Loucy (cell line): ENCODE data around the gene KIRREL1.

Experiments used
- EZH2phosphoT487 ChIP-seq: fragments of 200-600 bp; IDR thresholded peaks from 2 replicates; pipeline ENCODE4 v1.6.1; 2018; ENCODE audit warnings: antibody characterized with exemption, mild to moderate bottlenecking, moderate library complexity, borderline replicate concordance
- TF ChIP-seq, protein P1 (sequence below): fragments of 200-600 bp; sonication (generic); conservative IDR thresholded peaks from 2 replicates; pipeline ENCODE4 v1.5.1; 2014; ENCODE audit warnings: mild to moderate bottlenecking, antibody characterized with exemption, low read length

DNA sequence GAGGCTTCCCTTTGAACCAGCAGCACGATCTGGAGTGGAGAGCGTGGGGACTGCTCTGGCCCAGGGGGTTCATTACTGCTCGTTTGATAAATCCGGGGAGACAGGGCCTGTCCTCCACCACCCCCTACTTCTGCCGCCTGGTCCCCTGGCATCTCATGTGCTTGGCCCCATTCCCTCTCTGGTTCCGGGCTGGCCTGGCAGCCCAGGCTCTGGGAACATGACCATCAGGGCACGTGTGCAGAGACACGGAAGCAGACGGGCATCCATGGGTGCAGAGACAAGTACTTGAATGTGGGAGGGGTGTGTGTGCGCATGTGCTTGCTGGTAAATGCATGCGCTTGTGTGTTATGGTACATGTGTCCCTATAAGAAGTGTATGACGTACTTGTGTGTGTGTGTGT is 75.5 kb downstream of the KIRREL1 start:
- TF ChIP-seq, protein P1, sequence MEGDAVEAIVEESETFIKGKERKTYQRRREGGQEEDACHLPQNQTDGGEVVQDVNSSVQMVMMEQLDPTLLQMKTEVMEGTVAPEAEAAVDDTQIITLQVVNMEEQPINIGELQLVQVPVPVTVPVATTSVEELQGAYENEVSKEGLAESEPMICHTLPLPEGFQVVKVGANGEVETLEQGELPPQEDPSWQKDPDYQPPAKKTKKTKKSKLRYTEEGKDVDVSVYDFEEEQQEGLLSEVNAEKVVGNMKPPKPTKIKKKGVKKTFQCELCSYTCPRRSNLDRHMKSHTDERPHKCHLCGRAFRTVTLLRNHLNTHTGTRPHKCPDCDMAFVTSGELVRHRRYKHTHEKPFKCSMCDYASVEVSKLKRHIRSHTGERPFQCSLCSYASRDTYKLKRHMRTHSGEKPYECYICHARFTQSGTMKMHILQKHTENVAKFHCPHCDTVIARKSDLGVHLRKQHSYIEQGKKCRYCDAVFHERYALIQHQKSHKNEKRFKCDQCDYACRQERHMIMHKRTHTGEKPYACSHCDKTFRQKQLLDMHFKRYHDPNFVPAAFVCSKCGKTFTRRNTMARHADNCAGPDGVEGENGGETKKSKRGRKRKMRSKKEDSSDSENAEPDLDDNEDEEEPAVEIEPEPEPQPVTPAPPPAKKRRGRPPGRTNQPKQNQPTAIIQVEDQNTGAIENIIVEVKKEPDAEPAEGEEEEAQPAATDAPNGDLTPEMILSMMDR: no peak
- no peak for TF ChIP-seq EZH2phosphoT487
